GM20000 (cell line): ENCODE measurements around the gene CNTN4.

Experiments
- DNase-seq: peaks from one replicate; pipeline ENCODE4 v3.0.0; 2012; ENCODE audit warnings: low spot score
- CTCF ChIP-seq: IDR thresholded peaks from 2 replicates; pipeline ENCODE4 v1.5.1; 2012; ENCODE audit warnings: mild to moderate bottlenecking, control low read depth; ENCODE audit errors: extremely low read depth, missing control alignments

The CNTN4 gene

GRCh38 chr3:2851361-2851760 lies 752.7 kb downstream of the CNTN4 start:
- TF ChIP-seq CTCF: no peak
- no peak for DNase-seq

GRCh38 chr3:2851835-2852234 lies 753.2 kb downstream of the CNTN4 start:
- TF ChIP-seq CTCF: no peak

GRCh38 chr3:2853651-2854050 lies 755.0 kb downstream of the CNTN4 start:
- DNase-seq: no peak
- no peak for TF ChIP-seq CTCF

More at GRCh38 chr3:2851835-2852234, 753.2 kb downstream of the CNTN4 start:
- DNase-seq: no peak

GRCh38 chr3:2856138-2857133 lies 757.8 kb downstream of the CNTN4 start:
- no peak for TF ChIP-seq CTCF
- no peak for DNase-seq

- no peak for TF ChIP-seq CTCF
- no peak for DNase-seq
These were observed 762.0 kb downstream of the CNTN4 start for GRCh38 chr3:2860626-2861025.

GRCh38 chr3:2861120-2861519 lies 762.5 kb downstream of the CNTN4 start:
- DNase-seq: no peak
- no peak for TF ChIP-seq CTCF

GRCh38 chr3:2861920-2862319 lies 763.3 kb downstream of the CNTN4 start:
- no peak for DNase-seq
- no peak for TF ChIP-seq CTCF
